Trophoblast cell (in vitro differentiated cells and primary cell): ENCODE results near the gene SMOC2.

Source experiments
- DNase-seq, 2 donors: peaks; one replicate each; pipeline ENCODE4 v3.0.0-alpha.2; 2016
- H2AFZ ChIP-seq: 2 replicates; pipeline ENCODE4 v1.6.1; 2013; ENCODE audit warnings: low read length, moderate library complexity, mild to moderate bottlenecking; ENCODE audit not compliant: insufficient read depth, poor library complexity
- H2AK5ac ChIP-seq: 2 replicates; pipeline ENCODE4 v1.6.1; 2013; ENCODE audit warnings: mild to moderate bottlenecking, low read length
- H2BK120ac ChIP-seq: 2 replicates; pipeline ENCODE4 v1.6.1; 2013; ENCODE audit warnings: low read length, mild to moderate bottlenecking, moderate library complexity; ENCODE audit not compliant: insufficient read depth, poor library complexity
- H2BK12ac ChIP-seq: 2 replicates; pipeline ENCODE4 v1.6.1; 2013; ENCODE audit warnings: mild to moderate bottlenecking, low read length, moderate library complexity
- H2BK5ac ChIP-seq: 2 replicates; pipeline ENCODE4 v1.6.1; 2013; ENCODE audit warnings: low read length, low read depth, moderate library complexity, mild to moderate bottlenecking; ENCODE audit not compliant: poor library complexity
- H3K14ac ChIP-seq: 2 replicates; pipeline ENCODE4 v1.6.1; 2013; ENCODE audit warnings: mild to moderate bottlenecking, low read length
- H3K18ac ChIP-seq: 2 replicates; pipeline ENCODE4 v1.6.1; 2013; ENCODE audit warnings: mild to moderate bottlenecking, low read length
- H3K23ac ChIP-seq: 2 replicates; pipeline ENCODE4 v1.6.1; 2013; ENCODE audit warnings: low read length
- H3K27ac ChIP-seq: 2 replicates; pipeline ENCODE4 v1.5.1; 2013; ENCODE audit warnings: low read depth, mild to moderate bottlenecking, inconsistent platforms, low read length, moderate library complexity
- H3K27me3 ChIP-seq: 2 replicates; pipeline ENCODE4 v1.6.1; 2013; ENCODE audit warnings: inconsistent platforms, mild to moderate bottlenecking, low read length, moderate library complexity; ENCODE audit not compliant: insufficient read depth
- H3K36me3 ChIP-seq, 2 experiments: 1 replicate in 1 of 2; 2 replicates in 1 of 2; pipeline ENCODE4 v1.6.1; 2013; ENCODE audit warnings: low read length in 2 of 2, mild to moderate bottlenecking in 2 of 2, moderate library complexity in 1 of 2; ENCODE audit not compliant: insufficient read depth in 2 of 2, control insufficient read depth in 1 of 2
- H3K4ac ChIP-seq: 2 replicates; pipeline ENCODE4 v1.6.1; 2013; ENCODE audit warnings: low read depth, mild to moderate bottlenecking, low read length, moderate library complexity
- H3K4me1 ChIP-seq, 2 experiments: 1 replicate in 1 of 2; 2 replicates in 1 of 2; pipeline ENCODE4 v1.6.1; 2013; ENCODE audit warnings: low read length in 2 of 2, mild to moderate bottlenecking in 2 of 2, moderate library complexity in 1 of 2; ENCODE audit not compliant: insufficient read depth in 2 of 2, control insufficient read depth in 1 of 2
- H3K4me2 ChIP-seq: 2 replicates; pipeline ENCODE4 v1.6.1; 2013; ENCODE audit warnings: inconsistent platforms, mild to moderate bottlenecking, low read length, moderate library complexity
- H3K4me3 ChIP-seq: 2 replicates; pipeline ENCODE4 v1.5.1; 2013; ENCODE audit warnings: mild to moderate bottlenecking, low read depth, low read length, inconsistent platforms
- H3K79me1 ChIP-seq: one replicate; pipeline ENCODE4 v1.6.1; 2013; ENCODE audit warnings: low read length
- H3K79me2 ChIP-seq: 2 replicates; pipeline ENCODE4 v1.6.1; 2013; ENCODE audit warnings: low read length, mild to moderate bottlenecking; ENCODE audit not compliant: control insufficient read depth, insufficient read depth, poor library complexity
- H3K9ac ChIP-seq: 2 replicates; pipeline ENCODE4 v1.6.1; 2013; ENCODE audit warnings: mild to moderate bottlenecking, low read length
- H3K9me3 ChIP-seq: 2 replicates; pipeline ENCODE4 v1.6.1; 2013; ENCODE audit warnings: low read depth, mild to moderate bottlenecking, control low read depth, inconsistent platforms, low read length; ENCODE audit not compliant: insufficient read depth
- H4K12ac ChIP-seq: 2 replicates; pipeline ENCODE4 v1.6.1; 2013; ENCODE audit warnings: low read depth, mild to moderate bottlenecking, low read length, moderate library complexity
- H4K8ac ChIP-seq: 2 replicates; pipeline ENCODE4 v1.6.1; 2013; ENCODE audit warnings: low read depth, mild to moderate bottlenecking, low read length, moderate library complexity
- H4K91ac ChIP-seq: one replicate; pipeline ENCODE4 v1.6.1; 2013; ENCODE audit warnings: low read depth, mild to moderate bottlenecking, low read length, moderate library complexity
- WGBS: extraction: QIAGEN DNeasy Blood & Tissue Kit; methylation state at CpG from one replicate; pipeline ENCODE4 v1.1.7; 2013; ENCODE audit warnings: missing lambda C conversion rate; ENCODE audit not compliant: insufficient read length, insufficient coverage; ENCODE audit errors: extremely low coverage; 5-methylcytosine and 5-hydroxymethylcytosine counted together

The SMOC2 gene

GRCh38 chr6:168684906-168685305 is 243.9 kb downstream of the SMOC2 start:
- Histone ChIP-seq H3K36me3 (peaks cover 0 to 2% of the 10 kb centered on the region in 2 experiments), H3K18ac (peak overlapping the region; percentile 0), H2BK120ac (no peak overlapping the region), H3K27ac (no peak overlapping the region), H3K27me3 (no peaks in the 10 kb centered on the region), H3K4ac (peak overlapping the region; percentile 2), H4K8ac (no peak overlapping the region), H2BK12ac (peak overlapping the region; percentile 23), H3K79me2 (peaks cover 2% of the 10 kb centered on the region), H2AFZ (no peak overlapping the region), H3K4me1 (peaks cover 20 to 27% of the 10 kb centered on the region in 2 experiments), H3K23ac (no peak overlapping the region), H2AK5ac (no peak overlapping the region), H3K79me1 (peaks cover 32% of the 10 kb centered on the region), H3K9me3 (no peaks in the 10 kb centered on the region), H4K91ac (peak overlapping the region; percentile 30), H3K4me2 (no peak overlapping the region), H4K12ac (no peak overlapping the region), H3K9ac (no peak overlapping the region), H2BK5ac (no peak overlapping the region), H3K14ac (peak overlapping the region; percentile 18), H3K4me3 (no peak overlapping the region)
- DNase-seq, result no peak
- no CpG with 5 or more reads among the region's 8 CpGs for WGBS

GRCh38 chr6:168686029-168686738 is 245.2 kb downstream of the SMOC2 start:
- Histone ChIP-seq H2BK12ac (peak overlapping the region; percentile 47), H3K79me1 (peaks cover 28% of the 10 kb centered on the region), H4K8ac (no peak overlapping the region), H2AFZ (no peak overlapping the region), H2BK120ac (peak overlapping the region; percentile 7), H3K27ac (no peak overlapping the region), H3K4me2 (no peak overlapping the region), H3K4ac (no peak overlapping the region), H3K27me3 (no peaks in the 10 kb centered on the region), H3K4me1 (peaks cover 20 to 27% of the 10 kb centered on the region in 2 experiments), H3K9ac (no peak overlapping the region), H2BK5ac (no peak overlapping the region), H3K79me2 (peaks cover 2% of the 10 kb centered on the region), H3K36me3 (peaks cover 0 to 2% of the 10 kb centered on the region in 2 experiments), H3K9me3 (no peaks in the 10 kb centered on the region), H2AK5ac (peak overlapping the region; percentile 74), H3K4me3 (no peak overlapping the region), H3K23ac (no peak overlapping the region), H3K14ac (no peak overlapping the region), H3K18ac (peak overlapping the region; percentile 41), H4K91ac (peak overlapping the region; percentile 10), H4K12ac (no peak overlapping the region)
- no CpG with 5 or more reads among the region's 25 CpGs for WGBS
- no peak for DNase-seq

GRCh38 chr6:168686831-168687730 is 246.1 kb downstream of the SMOC2 start:
- Histone ChIP-seq H2BK120ac (peak overlapping the region; percentile 56), H3K18ac (peak overlapping the region; percentile 27), H3K27me3 (no peaks in the 10 kb centered on the region), H3K79me1 (peaks cover 30% of the 10 kb centered on the region), H2AK5ac (peak overlapping the region; percentile 81), H3K9me3 (peaks cover 3% of the 10 kb centered on the region), H2BK5ac (peak overlapping the region; percentile 59), H2BK12ac (peak overlapping the region; percentile 74), H4K12ac (no peak overlapping the region), H3K14ac (peak overlapping the region; percentile 44), H3K4me2 (no peak overlapping the region), H2AFZ (no peak overlapping the region), H3K4me1 (peaks cover 25 to 32% of the 10 kb centered on the region in 2 experiments), H4K8ac (peak overlapping the region; percentile 44), H3K79me2 (peaks cover 2% of the 10 kb centered on the region), H3K4me3 (no peak overlapping the region), H3K27ac (no peak overlapping the region), H3K4ac (peak overlapping the region; percentile 35), H4K91ac (peak overlapping the region; percentile 42), H3K36me3 (no peaks in the 10 kb centered on the region), H3K9ac (no peak overlapping the region), H3K23ac (no peak overlapping the region)
- DNase-seq, result peak in 1 of 2 donors; percentile 36
- no CpG with 5 or more reads among the region's 14 CpGs for WGBS

- H2BK12ac ChIP-seq, result peak overlapping the region; percentile 11
- no peak for DNase-seq
- H3K27ac ChIP-seq, result no peak overlapping the region
- H2AFZ ChIP-seq, result no peak overlapping the region
- no peak overlapping the region for H4K91ac ChIP-seq
- H4K12ac ChIP-seq, result no peak overlapping the region
- H3K9ac ChIP-seq, result no peak overlapping the region
- H3K4me1 ChIP-seq, result peaks cover 26 to 32% of the 10 kb centered on the region in 2 experiments
- no peaks in the 10 kb centered on the region for H3K79me2 ChIP-seq
- H3K23ac ChIP-seq, result no peak overlapping the region
- WGBS, result no CpG with 5 or more reads among the region's 7 CpGs
- H3K9me3 ChIP-seq, result peaks cover 3% of the 10 kb centered on the region
- H4K8ac ChIP-seq, result no peak overlapping the region
- H3K4ac ChIP-seq, result no peak overlapping the region
- H3K27me3 ChIP-seq, result no peaks in the 10 kb centered on the region
- no peaks in the 10 kb centered on the region for H3K36me3 ChIP-seq
- no peak overlapping the region for H2AK5ac ChIP-seq
- no peak overlapping the region for H3K18ac ChIP-seq
- no peak overlapping the region for H2BK120ac ChIP-seq
- peaks cover 25% of the 10 kb centered on the region for H3K79me1 ChIP-seq
- H3K14ac ChIP-seq, result no peak overlapping the region
- H3K4me3 ChIP-seq, result no peak overlapping the region
- no peak overlapping the region for H2BK5ac ChIP-seq
- H3K4me2 ChIP-seq, result no peak overlapping the region
These were observed 249.3 kb downstream of the SMOC2 start for GRCh38 chr6:168690271-168690670.
